ENCODE data around the gene MVB12A.

DNA sequence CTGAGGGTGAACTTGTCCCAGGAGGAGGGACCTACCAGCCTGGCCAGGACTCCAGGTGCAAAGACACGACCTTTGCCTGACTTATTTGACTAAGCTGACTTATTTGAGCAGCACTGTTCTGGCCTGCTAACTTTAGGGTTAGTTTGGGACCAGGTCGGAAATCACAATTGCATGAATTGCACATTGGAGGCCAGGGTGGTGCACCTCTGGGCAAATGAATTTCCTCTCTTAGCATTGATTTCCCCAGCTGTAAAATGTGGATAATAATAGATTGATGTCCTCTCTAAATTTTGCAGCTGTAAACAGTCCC lies 13.0 kb upstream of the MVB12A start:
- TF ChIP-seq, protein P1, sequence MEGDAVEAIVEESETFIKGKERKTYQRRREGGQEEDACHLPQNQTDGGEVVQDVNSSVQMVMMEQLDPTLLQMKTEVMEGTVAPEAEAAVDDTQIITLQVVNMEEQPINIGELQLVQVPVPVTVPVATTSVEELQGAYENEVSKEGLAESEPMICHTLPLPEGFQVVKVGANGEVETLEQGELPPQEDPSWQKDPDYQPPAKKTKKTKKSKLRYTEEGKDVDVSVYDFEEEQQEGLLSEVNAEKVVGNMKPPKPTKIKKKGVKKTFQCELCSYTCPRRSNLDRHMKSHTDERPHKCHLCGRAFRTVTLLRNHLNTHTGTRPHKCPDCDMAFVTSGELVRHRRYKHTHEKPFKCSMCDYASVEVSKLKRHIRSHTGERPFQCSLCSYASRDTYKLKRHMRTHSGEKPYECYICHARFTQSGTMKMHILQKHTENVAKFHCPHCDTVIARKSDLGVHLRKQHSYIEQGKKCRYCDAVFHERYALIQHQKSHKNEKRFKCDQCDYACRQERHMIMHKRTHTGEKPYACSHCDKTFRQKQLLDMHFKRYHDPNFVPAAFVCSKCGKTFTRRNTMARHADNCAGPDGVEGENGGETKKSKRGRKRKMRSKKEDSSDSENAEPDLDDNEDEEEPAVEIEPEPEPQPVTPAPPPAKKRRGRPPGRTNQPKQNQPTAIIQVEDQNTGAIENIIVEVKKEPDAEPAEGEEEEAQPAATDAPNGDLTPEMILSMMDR (IDR thresholded peaks at IDR 0.05; ENCODE audit: insufficient read depth, low read depth, low read length): no peak
- TF ChIP-seq EZH2 (IDR thresholded peaks at IDR 0.05; ENCODE audit: insufficient read depth, low read length): no peak
